ENCODE results near the gene TNF.

DNA sequence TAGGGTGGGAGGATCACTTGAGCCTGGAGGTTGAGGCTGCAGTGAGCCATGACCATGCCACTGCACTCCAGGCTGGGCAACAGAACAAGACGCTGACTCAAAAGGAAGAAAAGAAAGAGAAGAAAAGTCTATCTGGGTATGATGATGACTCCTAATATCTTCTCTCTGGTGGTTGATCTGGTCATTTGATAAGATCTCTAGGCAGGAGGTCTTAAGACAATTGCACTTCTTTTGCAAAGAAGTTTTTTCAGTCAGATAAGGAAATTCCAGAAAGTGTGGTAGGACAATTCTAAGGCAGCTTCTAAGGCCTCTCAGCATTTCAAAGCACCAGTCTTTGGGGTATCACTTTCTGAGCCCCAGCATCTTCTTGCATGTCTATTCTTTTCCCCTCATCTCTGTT is 32.0 kb downstream of the TNF start:
- TF ChIP-seq CTCF (conservative IDR thresholded peaks at IDR 0.05 in 1 of 2, IDR thresholded peaks at IDR 0.05 in 1 of 2; ENCODE audit: low read depth in 1 of 2, low read length in 2 of 2) (no peak), EZH2 (IDR thresholded peaks at IDR 0.05; ENCODE audit: low read length, missing control alignments) (no peak)

Measured in fibroblast of lung (primary cell).